ENCODE data around the gene SOS2. TPM values are rescaled to one million over a fixed set of nuclear protein-coding genes. Genes with fewer than 3 reads are reported as not detected.

SOS2 gene
- total and polyA plus RNA-seq, 4 donors = 3.1 to 20.1 (median 9.1) TPM

GRCh38 chr14:50198499-50198898, 32.9 kb downstream of the SOS2 start:
- Histone ChIP-seq H3K4me3 (ENCODE audit: low read depth in 1 of 3, low read length in 3 of 3) (no peak overlapping the region), H3K9me3 (ENCODE audit: control insufficient read depth in 4 of 4, low read length in 3 of 4) (no peaks in the 10 kb centered on the region), H3K9ac (ENCODE audit: low read depth in 1 of 2, low read length in 2 of 2) (no peak overlapping the region), H3K4me1 (ENCODE audit: control insufficient read depth in 4 of 4, insufficient read depth in 4 of 4, low read length in 3 of 4) (no peaks in the 10 kb centered on the region), H3K27ac (ENCODE audit: low read depth in 1 of 2, low read length in 2 of 2) (no peak overlapping the region), H3K27me3 (ENCODE audit: control insufficient read depth in 4 of 4, insufficient read depth in 4 of 4, low read length in 3 of 4) (no peaks in the 10 kb centered on the region), H3K36me3 (ENCODE audit: control insufficient read depth in 4 of 4, insufficient read depth in 3 of 4, low read depth in 1 of 4, low read length in 3 of 4) (peaks cover 9 to 18% (median 12%) of the 10 kb centered on the region in 4 donors)
- no peak for DNase-seq (ENCODE audit: low spot score)
- TF ChIP-seq RXRA (IDR thresholded peaks at IDR 0.05) (no peak), MAX (IDR thresholded peaks at IDR 0.05) (no peak), EGR1 (IDR thresholded peaks at IDR 0.05; ENCODE audit: low read depth in 2 of 2) (no peak), HNF4G (IDR thresholded peaks at IDR 0.05) (no peak), SP1 (IDR thresholded peaks at IDR 0.05) (no peak)
- 76% methylated on average over 2 of the region's 2 CpGs for WGBS

- WGBS = 98% methylated on average over 1 of the region's 1 CpG
- TF ChIP-seq, protein P1, sequence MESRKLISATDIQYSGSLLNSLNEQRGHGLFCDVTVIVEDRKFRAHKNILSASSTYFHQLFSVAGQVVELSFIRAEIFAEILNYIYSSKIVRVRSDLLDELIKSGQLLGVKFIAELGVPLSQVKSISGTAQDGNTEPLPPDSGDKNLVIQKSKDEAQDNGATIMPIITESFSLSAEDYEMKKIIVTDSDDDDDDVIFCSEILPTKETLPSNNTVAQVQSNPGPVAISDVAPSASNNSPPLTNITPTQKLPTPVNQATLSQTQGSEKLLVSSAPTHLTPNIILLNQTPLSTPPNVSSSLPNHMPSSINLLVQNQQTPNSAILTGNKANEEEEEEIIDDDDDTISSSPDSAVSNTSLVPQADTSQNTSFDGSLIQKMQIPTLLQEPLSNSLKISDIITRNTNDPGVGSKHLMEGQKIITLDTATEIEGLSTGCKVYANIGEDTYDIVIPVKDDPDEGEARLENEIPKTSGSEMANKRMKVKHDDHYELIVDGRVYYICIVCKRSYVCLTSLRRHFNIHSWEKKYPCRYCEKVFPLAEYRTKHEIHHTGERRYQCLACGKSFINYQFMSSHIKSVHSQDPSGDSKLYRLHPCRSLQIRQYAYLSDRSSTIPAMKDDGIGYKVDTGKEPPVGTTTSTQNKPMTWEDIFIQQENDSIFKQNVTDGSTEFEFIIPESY (IDR thresholded peaks at IDR 0.05) = no peak
- TF ChIP-seq JUND (IDR thresholded peaks at IDR 0.05) (no peak), RXRA (IDR thresholded peaks at IDR 0.05) (no peak), FOXA2 (IDR thresholded peaks at IDR 0.05) (no peak), HNF4G (IDR thresholded peaks at IDR 0.05) (no peak), CTCF (IDR thresholded peaks at IDR 0.05; ENCODE audit: low read depth, low read length, missing input control) (no peak), YY1 (IDR thresholded peaks at IDR 0.05) (no peak)
- H3K4me3 ChIP-seq (ENCODE audit: low read depth in 1 of 3, low read length in 3 of 3) = no peak overlapping the region
- H3K9ac ChIP-seq (ENCODE audit: low read depth in 1 of 2, low read length in 2 of 2) = no peak overlapping the region
- no peaks in the 10 kb centered on the region for H3K4me1 ChIP-seq (ENCODE audit: control insufficient read depth in 4 of 4, insufficient read depth in 4 of 4, low read length in 3 of 4)
- H3K27me3 ChIP-seq (ENCODE audit: control insufficient read depth in 4 of 4, insufficient read depth in 4 of 4, low read length in 3 of 4) = no peaks in the 10 kb centered on the region
- DNase-seq (ENCODE audit: low spot score) = no peak
- no peak overlapping the region for H3K27ac ChIP-seq (ENCODE audit: low read depth in 1 of 2, low read length in 2 of 2)
- peaks cover 2 to 11% (median 6%) of the 10 kb centered on the region in 4 donors for H3K36me3 ChIP-seq (ENCODE audit: control insufficient read depth in 4 of 4, insufficient read depth in 3 of 4, low read depth in 1 of 4, low read length in 3 of 4)
- H3K9me3 ChIP-seq (ENCODE audit: control insufficient read depth in 4 of 4, low read length in 3 of 4) = no peaks in the 10 kb centered on the region
Observed at GRCh38 chr14:50191499-50191898, 39.9 kb downstream of the SOS2 start.

GRCh38 chr14:50186107-50186506, 45.3 kb downstream of the SOS2 start:
- Histone ChIP-seq H3K27me3 (ENCODE audit: control insufficient read depth in 4 of 4, insufficient read depth in 4 of 4, low read length in 3 of 4) (no peaks in the 10 kb centered on the region), H3K4me3 (ENCODE audit: low read depth in 1 of 3, low read length in 3 of 3) (no peak overlapping the region), H3K4me1 (ENCODE audit: control insufficient read depth in 4 of 4, insufficient read depth in 4 of 4, low read length in 3 of 4) (no peaks in the 10 kb centered on the region), H3K27ac (ENCODE audit: low read depth in 1 of 2, low read length in 2 of 2) (no peak overlapping the region), H3K9me3 (ENCODE audit: control insufficient read depth in 4 of 4, low read length in 3 of 4) (no peaks in the 10 kb centered on the region), H3K9ac (ENCODE audit: low read depth in 1 of 2, low read length in 2 of 2) (no peak overlapping the region), H3K36me3 (ENCODE audit: control insufficient read depth in 4 of 4, insufficient read depth in 3 of 4, low read depth in 1 of 4, low read length in 3 of 4) (peaks cover 1 to 11% (median 8%) of the 10 kb centered on the region in 4 donors)
- TF ChIP-seq RXRA (IDR thresholded peaks at IDR 0.05) (no peak), RAD21 (IDR thresholded peaks at IDR 0.05) (no peak), FOXA2 (IDR thresholded peaks at IDR 0.05) (no peak), JUND (IDR thresholded peaks at IDR 0.05) (no peak), ATF3 (IDR thresholded peaks at IDR 0.05) (no peak), SP1 (IDR thresholded peaks at IDR 0.05) (no peak), YY1 (IDR thresholded peaks at IDR 0.05) (no peak), CTCF (IDR thresholded peaks at IDR 0.05; ENCODE audit: low read depth, low read length, missing input control) (no peak), HNF4G (IDR thresholded peaks at IDR 0.05) (no peak), MAX (IDR thresholded peaks at IDR 0.05) (no peak), HNF4A (conservative IDR thresholded peaks at IDR 0.05) (no peak), GABPA (IDR thresholded peaks at IDR 0.05 in 1 of 2, conservative IDR thresholded peaks at IDR 0.05 in 1 of 2) (no peak)
- WGBS = 94% methylated on average over 1 of the region's 1 CpG
- DNase-seq (ENCODE audit: low spot score) = no peak
